DND-41 (cell line): ENCODE data around the gene RAI1.

ENCODE experiments used
- CTCF ChIP-seq: IDR thresholded peaks from 2 replicates; pipeline ENCODE4 v1.5.1; 2012; ENCODE audit warnings: borderline replicate concordance, low read length, moderate library complexity, mild to moderate bottlenecking; ENCODE audit not compliant: poor library complexity, severe bottlenecking; ENCODE audit errors: extremely low read depth
- EZH2 ChIP-seq: IDR thresholded peaks from 3 replicates; pipeline ENCODE4 v1.6.1; 2012; ENCODE audit warnings: borderline replicate concordance, low read depth, mild to moderate bottlenecking, moderate library complexity, low read length, inconsistent platforms; ENCODE audit not compliant: severe bottlenecking

- TF ChIP-seq EZH2 (no peak), CTCF (no peak)
Observed at GRCh38 chr17:17778308-17779014, 97.2 kb downstream of the RAI1 start.
